Panc1 (cell line): ENCODE measurements around the gene C16orf46. TPM values are rescaled to one million over a fixed set of nuclear protein-coding genes. Genes with fewer than 3 reads are reported as not detected.

Experiments used
- ATAC-seq: fragments of 200-7000 bp; cut with Tn5 transposase; 2 replicates; pipeline ENCODE4 v1.9.1; 2020; ENCODE audit warnings: mild to moderate bottlenecking, moderate library complexity
- BruUV-seq: library from RNA; stranded (reverse); fragments of 400-500 nt; replicated peaks from 2 replicates; lab custom pipeline; 2021; lab: Mats Ljungman, UMichigan
- CTCF ChIA-PET: fragments of 300-600 bp; sonication (Branson Sonifier 250); formaldehyde crosslinking; loops from one replicate; lab custom pipeline; 2022; ENCODE audit warnings: antibody characterized with exemption; lab: Charles Lee
- POLR2A ChIA-PET: fragments of 300-600 bp; sonication (Branson Sonifier 250); formaldehyde crosslinking; loops from one replicate; lab custom pipeline; 2022; ENCODE audit warnings: antibody characterized with exemption; lab: Charles Lee
- DNase-seq: peaks from one replicate; pipeline ENCODE4 v3.0.0-alpha.2; 2010; ENCODE audit warnings: low read depth, low spot score
- H3K27ac ChIP-seq: 2 replicates; pipeline ENCODE4 v1.5.1; 2011; ENCODE audit warnings: mild to moderate bottlenecking, low read length, inconsistent platforms
- H3K27me3 ChIP-seq: fragments of 200-500 bp; sonication (Bioruptor generic); 2 replicates; pipeline ENCODE4 v1.6.0; 2014; ENCODE audit warnings: low read length, inconsistent platforms; ENCODE audit not compliant: control insufficient read depth, insufficient read depth
- H3K36me3 ChIP-seq: fragments of 200-500 bp; sonication (Bioruptor generic); 2 replicates; pipeline ENCODE4 v1.5.1; 2014; ENCODE audit warnings: inconsistent platforms, mild to moderate bottlenecking, low read length, moderate library complexity; ENCODE audit not compliant: control insufficient read depth, insufficient read depth
- H3K4me1 ChIP-seq: 2 replicates; pipeline ENCODE4 v1.5.1; 2011; ENCODE audit warnings: inconsistent platforms, mild to moderate bottlenecking, low read length, moderate library complexity; ENCODE audit not compliant: control insufficient read depth, insufficient read depth
- H3K4me3 ChIP-seq, 2 experiments: 2 replicates each; pipeline ENCODE4 v1.5.1; 2011 to 2012; ENCODE audit warnings: low read depth in 2 of 2, low read length in 2 of 2, mild to moderate bottlenecking in 2 of 2, inconsistent platforms in 1 of 2, moderate library complexity in 1 of 2
- H3K9me3 ChIP-seq: fragments of 200-500 bp; sonication (Bioruptor generic); 2 replicates; pipeline ENCODE4 v1.5.1; 2014; ENCODE audit warnings: low read depth, mild to moderate bottlenecking, inconsistent platforms, low read length, moderate library complexity; ENCODE audit not compliant: control insufficient read depth, insufficient read depth
- POLR2AphosphoS5 ChIP-seq: IDR thresholded peaks from 2 replicates; pipeline ENCODE4 v1.6.1; 2012; ENCODE audit warnings: mild to moderate bottlenecking, low read depth, low read length, moderate library complexity
- SIN3A ChIP-seq: IDR thresholded peaks from 2 replicates; pipeline ENCODE4 v1.6.1; 2012; ENCODE audit warnings: low read depth, mild to moderate bottlenecking, low read length, moderate library complexity, borderline replicate concordance; ENCODE audit not compliant: insufficient read depth
- TCF7L2 ChIP-seq: IDR thresholded peaks from 2 replicates; pipeline ENCODE4 v1.6.1; 2011; ENCODE audit warnings: mild to moderate bottlenecking, low read depth, low read length, inconsistent platforms
- in situ Hi-C: cut with HindIII; loops from 2 replicates; pipeline ENCODE4 v1.10.0; 2016; ENCODE audit warnings: low sequenced_read_pairs, low pct_unique_long_range_greater_than_20kb
- intact Hi-C: fragments of 100-400 bp; cut with micrococcal nuclease; formaldehyde crosslinking; loops from one replicate; pipeline ENCODE4 v1.10.0; 2022; ENCODE audit not compliant: unreplicated experiment
- total RNA-seq: library from RNA; stranded (reverse); gene quantifications from one replicate; pipeline ENCODE4 v1.2.1, GENCODE V29; 2021; ENCODE audit not compliant: unreplicated experiment
- TF ChIP-seq, protein P1 (sequence below), 2 experiments: IDR thresholded peaks; 2 replicates each; pipeline ENCODE4 v1.6.1; 2011 to 2012; ENCODE audit warnings: low read depth in 2 of 2, control low read depth in 1 of 2, low read length in 1 of 2, mild to moderate bottlenecking in 1 of 2, moderate library complexity in 1 of 2; ENCODE audit not compliant: insufficient read depth in 1 of 2
- TF ChIP-seq, protein P2 (sequence below): fragments of 450-650 bp; IDR thresholded peaks from 2 replicates; pipeline ENCODE4 v1.5.1; 2017; ENCODE audit warnings: mild to moderate bottlenecking

C16orf46 gene
- total RNA-seq, 1 experiment from 2014 or later: 1.2 TPM

DNA sequence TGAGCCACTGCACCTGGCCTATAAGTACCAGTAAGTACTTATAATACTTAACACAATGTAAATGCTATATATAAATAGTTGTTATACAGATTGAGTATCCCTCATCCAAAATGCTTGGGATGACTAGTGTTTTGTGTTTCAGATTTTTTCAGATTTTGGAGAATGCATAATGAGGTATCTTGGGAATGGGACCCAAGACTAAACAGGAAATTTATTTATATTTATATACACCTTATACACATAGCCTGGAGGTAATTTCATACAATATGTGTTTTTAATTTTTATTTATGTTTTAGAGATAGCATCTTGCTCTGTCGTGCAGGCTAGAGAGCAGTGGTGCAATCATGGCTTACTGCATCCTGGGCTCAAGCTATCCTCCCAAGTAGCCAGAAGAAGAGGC lies 28.9 kb upstream of the C16orf46 start:
- Histone ChIP-seq H3K4me1 (no peaks in the 10 kb centered on the region), H3K9me3 (no peaks in the 10 kb centered on the region), H3K4me3 (no peak overlapping the region), H3K27ac (no peak overlapping the region), H3K36me3 (no peaks in the 10 kb centered on the region), H3K27me3 (no peaks in the 10 kb centered on the region)
- DNase-seq: no peak
- no peak for ATAC-seq
- TF ChIP-seq POLR2AphosphoS5 (no peak), TCF7L2 (no peak), SIN3A (no peak)
- TF ChIP-seq, protein P1, sequence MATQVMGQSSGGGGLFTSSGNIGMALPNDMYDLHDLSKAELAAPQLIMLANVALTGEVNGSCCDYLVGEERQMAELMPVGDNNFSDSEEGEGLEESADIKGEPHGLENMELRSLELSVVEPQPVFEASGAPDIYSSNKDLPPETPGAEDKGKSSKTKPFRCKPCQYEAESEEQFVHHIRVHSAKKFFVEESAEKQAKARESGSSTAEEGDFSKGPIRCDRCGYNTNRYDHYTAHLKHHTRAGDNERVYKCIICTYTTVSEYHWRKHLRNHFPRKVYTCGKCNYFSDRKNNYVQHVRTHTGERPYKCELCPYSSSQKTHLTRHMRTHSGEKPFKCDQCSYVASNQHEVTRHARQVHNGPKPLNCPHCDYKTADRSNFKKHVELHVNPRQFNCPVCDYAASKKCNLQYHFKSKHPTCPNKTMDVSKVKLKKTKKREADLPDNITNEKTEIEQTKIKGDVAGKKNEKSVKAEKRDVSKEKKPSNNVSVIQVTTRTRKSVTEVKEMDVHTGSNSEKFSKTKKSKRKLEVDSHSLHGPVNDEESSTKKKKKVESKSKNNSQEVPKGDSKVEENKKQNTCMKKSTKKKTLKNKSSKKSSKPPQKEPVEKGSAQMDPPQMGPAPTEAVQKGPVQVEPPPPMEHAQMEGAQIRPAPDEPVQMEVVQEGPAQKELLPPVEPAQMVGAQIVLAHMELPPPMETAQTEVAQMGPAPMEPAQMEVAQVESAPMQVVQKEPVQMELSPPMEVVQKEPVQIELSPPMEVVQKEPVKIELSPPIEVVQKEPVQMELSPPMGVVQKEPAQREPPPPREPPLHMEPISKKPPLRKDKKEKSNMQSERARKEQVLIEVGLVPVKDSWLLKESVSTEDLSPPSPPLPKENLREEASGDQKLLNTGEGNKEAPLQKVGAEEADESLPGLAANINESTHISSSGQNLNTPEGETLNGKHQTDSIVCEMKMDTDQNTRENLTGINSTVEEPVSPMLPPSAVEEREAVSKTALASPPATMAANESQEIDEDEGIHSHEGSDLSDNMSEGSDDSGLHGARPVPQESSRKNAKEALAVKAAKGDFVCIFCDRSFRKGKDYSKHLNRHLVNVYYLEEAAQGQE (IDR thresholded peaks at IDR 0.05; ENCODE audit: insufficient read depth in 1 of 2, low read depth in 2 of 2, low read length in 1 of 2): no peak
- TF ChIP-seq, protein P2, sequence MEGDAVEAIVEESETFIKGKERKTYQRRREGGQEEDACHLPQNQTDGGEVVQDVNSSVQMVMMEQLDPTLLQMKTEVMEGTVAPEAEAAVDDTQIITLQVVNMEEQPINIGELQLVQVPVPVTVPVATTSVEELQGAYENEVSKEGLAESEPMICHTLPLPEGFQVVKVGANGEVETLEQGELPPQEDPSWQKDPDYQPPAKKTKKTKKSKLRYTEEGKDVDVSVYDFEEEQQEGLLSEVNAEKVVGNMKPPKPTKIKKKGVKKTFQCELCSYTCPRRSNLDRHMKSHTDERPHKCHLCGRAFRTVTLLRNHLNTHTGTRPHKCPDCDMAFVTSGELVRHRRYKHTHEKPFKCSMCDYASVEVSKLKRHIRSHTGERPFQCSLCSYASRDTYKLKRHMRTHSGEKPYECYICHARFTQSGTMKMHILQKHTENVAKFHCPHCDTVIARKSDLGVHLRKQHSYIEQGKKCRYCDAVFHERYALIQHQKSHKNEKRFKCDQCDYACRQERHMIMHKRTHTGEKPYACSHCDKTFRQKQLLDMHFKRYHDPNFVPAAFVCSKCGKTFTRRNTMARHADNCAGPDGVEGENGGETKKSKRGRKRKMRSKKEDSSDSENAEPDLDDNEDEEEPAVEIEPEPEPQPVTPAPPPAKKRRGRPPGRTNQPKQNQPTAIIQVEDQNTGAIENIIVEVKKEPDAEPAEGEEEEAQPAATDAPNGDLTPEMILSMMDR: no peak
- intact Hi-C loops: no loop called here
- ChIA-PET CTCF (no interaction called here), POLR2A (no interaction called here)
- BruUV-seq: no TSS peak
- in situ Hi-C loops: no loop called here

DNA sequence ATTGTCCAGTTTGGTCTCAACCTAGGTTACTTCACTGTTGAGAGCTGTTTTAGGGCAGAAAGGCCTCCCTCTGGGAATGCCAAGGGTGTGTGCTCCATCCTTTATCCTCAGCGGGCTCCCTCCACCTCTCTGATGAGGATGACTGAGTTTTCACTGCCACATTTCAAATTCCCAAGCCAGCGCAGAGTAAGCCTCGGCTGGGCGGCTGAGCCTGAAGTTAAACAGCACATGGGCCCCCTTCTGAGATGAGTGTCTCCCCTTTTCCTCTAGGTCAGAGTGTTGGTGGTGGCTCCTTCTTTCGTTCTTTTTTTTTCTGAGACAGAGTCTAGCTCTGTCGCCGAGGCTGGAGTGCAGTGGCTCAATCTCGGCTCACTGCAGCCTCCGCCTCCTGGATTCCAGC lies 24.7 kb upstream of the C16orf46 start:
- Histone ChIP-seq H3K36me3 (no peaks in the 10 kb centered on the region), H3K9me3 (no peaks in the 10 kb centered on the region), H3K4me1 (peaks cover 4% of the 10 kb centered on the region; the same call in 1 of the 2 replicates), H3K4me3 (no peak overlapping the region), H3K27ac (no peak overlapping the region), H3K27me3 (no peaks in the 10 kb centered on the region)
- no peak for DNase-seq
- intact Hi-C loops: no loop called here
- BruUV-seq: no TSS peak
- ATAC-seq: no peak
- ChIA-PET POLR2A (no interaction called here), CTCF (no interaction called here)
- TF ChIP-seq, protein P2: no peak
- TF ChIP-seq POLR2AphosphoS5 (no peak), SIN3A (no peak), TCF7L2 (no peak)
- TF ChIP-seq, protein P1 (IDR thresholded peaks at IDR 0.05; ENCODE audit: insufficient read depth in 1 of 2, low read depth in 2 of 2, low read length in 1 of 2): no peak
- in situ Hi-C loops: no loop called here
